ENCODE results near the gene BTBD9. TPM values are rescaled to one million over a fixed set of nuclear protein-coding genes. Genes with fewer than 3 reads are reported as not detected.

Gene BTBD9
- total RNA-seq, 1 donor: 21.4 TPM

DNA sequence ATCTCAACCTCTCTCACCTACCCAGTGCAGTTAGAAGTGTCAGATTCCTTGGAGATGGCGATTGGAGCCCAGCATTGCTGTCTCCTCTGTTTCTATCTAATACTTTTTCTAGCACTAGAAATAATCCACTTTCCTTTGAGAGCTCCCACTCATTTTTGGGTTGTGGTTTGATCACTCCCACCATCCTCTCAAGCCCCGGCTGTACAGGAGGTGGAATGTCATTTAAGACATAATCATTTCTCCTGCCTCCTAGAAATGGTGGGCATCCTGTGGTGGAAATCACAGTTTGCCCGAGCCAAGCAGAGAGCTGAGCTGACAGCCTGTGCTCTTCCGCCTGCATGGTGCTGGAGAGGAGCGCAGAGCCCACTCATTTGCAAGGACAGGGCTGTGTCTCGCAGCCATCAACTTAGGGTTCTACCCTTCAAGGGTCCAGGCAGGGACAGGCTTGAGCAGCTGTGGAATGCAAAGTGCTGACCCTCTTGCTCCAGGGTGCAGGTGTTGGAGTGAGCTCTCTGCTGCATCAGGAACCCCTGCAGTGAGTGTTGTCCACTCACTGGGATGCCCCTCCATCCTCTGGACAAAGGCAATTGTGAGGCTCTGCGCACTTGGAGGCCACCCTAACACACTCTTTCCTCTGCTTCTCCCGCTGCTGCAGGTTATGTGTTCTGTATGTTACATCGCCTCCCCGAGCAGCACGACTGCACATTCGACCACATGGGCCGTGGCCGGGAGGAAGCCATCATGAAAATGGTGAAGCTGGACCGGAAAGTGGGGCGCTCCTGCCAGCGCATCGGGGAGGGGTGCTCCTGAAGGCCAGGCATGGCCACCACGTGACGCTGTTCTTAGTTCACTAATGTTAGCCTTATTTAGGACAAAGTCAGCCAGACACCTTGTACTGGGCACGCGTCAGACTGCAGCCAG, 487.9 kb downstream of the BTBD9 start:
- DNase-seq (ENCODE audit: low read depth): no peak
- no peak overlapping the region for H3K4me3 ChIP-seq (ENCODE audit: low read depth, low read length)
- TF ChIP-seq, protein P1, sequence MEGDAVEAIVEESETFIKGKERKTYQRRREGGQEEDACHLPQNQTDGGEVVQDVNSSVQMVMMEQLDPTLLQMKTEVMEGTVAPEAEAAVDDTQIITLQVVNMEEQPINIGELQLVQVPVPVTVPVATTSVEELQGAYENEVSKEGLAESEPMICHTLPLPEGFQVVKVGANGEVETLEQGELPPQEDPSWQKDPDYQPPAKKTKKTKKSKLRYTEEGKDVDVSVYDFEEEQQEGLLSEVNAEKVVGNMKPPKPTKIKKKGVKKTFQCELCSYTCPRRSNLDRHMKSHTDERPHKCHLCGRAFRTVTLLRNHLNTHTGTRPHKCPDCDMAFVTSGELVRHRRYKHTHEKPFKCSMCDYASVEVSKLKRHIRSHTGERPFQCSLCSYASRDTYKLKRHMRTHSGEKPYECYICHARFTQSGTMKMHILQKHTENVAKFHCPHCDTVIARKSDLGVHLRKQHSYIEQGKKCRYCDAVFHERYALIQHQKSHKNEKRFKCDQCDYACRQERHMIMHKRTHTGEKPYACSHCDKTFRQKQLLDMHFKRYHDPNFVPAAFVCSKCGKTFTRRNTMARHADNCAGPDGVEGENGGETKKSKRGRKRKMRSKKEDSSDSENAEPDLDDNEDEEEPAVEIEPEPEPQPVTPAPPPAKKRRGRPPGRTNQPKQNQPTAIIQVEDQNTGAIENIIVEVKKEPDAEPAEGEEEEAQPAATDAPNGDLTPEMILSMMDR (IDR thresholded peaks at IDR 0.05; ENCODE audit: insufficient read depth, low read length): no peak

DNA sequence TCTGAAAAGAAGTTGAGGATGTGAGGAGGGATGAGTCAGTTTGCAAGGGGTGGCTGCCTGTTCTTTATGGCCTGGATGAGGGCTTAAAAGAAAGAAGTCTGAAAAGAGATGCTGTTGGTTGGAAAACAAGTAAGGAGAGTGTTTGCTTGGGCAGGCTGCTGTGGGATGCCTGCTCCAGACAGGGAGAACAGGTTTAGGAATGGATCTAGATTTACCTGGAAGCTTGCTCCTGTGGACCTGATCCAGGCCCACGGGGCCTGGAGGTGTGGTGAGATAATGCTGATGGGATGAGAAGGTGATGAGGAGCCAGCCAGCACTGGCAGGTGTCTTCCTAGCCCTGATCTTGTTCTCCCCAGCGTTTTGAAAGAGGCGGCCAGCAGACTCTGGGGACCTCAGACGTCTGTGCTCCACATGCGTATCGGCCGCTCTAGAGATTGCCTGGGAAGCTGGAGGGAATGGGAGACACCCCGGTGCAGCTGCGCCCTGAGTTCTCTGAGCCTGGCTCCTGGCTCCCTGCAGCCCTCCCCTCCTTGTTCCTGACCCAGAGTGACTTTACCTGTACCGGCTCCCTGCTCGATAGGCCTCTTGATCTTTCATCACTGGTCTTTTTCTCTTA, 488.9 kb downstream of the BTBD9 start:
- H3K4me3 ChIP-seq (ENCODE audit: low read depth, low read length): no peak overlapping the region
- TF ChIP-seq, protein P1 (IDR thresholded peaks at IDR 0.05; ENCODE audit: insufficient read depth, low read length): no peak
- DNase-seq (ENCODE audit: low read depth): no peak

DNA sequence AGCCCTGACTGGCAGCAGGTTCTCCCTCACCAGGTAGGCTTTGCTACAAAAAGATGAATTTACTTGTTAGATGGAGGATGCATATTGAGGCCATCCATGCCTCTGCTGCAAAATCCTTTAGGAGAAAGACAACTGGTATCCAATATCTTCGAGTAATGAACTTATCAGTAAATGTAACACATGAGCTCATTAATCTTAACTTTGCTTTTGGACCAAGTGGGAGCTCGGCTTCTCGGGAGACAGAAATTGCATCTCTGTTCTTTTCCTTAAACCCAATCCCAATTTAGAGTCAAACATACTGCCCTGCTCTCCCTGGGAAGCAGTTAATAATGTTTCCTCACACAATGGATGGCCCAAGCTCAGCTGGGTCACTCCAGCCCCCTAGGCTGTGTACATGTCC, 489.7 kb downstream of the BTBD9 start:
- DNase-seq (ENCODE audit: low read depth): no peak
- TF ChIP-seq, protein P1 (IDR thresholded peaks at IDR 0.05; ENCODE audit: insufficient read depth, low read length): no peak
- no peak overlapping the region for H3K4me3 ChIP-seq (ENCODE audit: low read depth, low read length)

DNA sequence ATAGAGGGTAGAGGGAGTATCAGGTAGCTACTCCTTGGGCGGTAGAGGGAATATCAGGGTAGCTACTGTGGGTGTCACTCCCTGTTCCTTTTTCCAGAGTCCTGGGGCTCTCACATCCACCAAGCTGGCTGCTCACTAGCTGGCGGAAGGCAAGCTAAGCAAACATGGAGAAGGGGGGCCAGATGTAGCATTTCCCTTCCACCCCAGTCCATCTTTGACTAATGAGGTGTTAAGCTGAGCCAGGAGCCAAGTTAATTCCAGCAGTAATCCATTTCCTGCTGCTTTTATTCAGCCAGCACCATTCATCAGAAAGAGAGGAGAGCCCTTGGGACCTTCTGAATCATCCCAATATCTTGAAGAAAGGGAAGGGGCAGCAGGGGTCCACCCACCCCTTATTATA, 490.2 kb downstream of the BTBD9 start:
- DNase-seq (ENCODE audit: low read depth): no peak
- H3K4me3 ChIP-seq (ENCODE audit: low read depth, low read length): no peak overlapping the region
- TF ChIP-seq, protein P1 (IDR thresholded peaks at IDR 0.05; ENCODE audit: insufficient read depth, low read length): no peak

DNA sequence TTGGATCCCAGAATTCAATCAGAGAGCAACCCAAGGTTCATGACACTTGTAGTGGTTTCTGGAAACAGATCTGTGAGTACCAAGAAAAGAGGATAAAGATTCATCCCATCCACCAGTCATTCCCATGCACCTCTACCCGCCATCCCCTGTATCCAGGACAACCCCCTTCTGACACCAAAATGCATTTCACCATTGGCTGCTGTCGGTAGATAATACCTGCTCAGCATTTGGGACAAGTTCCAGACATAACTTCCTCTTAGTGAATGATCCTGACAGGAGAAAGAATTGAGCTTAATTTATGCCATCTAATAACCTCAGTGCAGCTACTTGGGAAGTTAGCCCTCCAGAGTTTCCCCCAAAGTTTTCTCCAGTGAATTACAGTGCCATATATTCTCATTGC, 491.1 kb downstream of the BTBD9 start:
- no peak overlapping the region for H3K4me3 ChIP-seq (ENCODE audit: low read depth, low read length)
- TF ChIP-seq, protein P1 (IDR thresholded peaks at IDR 0.05; ENCODE audit: insufficient read depth, low read length): no peak
- DNase-seq (ENCODE audit: low read depth): no peak

DNA sequence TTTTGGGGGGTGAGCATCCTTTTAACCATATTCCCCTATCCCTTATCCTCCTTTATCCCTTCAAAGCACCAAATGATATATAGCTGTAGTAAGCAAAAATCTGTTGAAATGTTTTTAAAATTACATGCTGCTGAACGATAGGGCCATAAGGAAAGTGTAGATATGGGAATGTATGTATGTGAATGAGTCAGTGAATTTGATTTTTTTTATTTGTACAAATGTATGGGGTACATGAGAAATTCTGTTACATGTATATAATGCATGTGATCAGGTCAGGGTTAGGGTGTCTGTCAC, 493.0 kb downstream of the BTBD9 start:
- TF ChIP-seq, protein P1 (IDR thresholded peaks at IDR 0.05; ENCODE audit: insufficient read depth, low read length): no peak
- no peak for DNase-seq (ENCODE audit: low read depth)
- H3K4me3 ChIP-seq (ENCODE audit: low read depth, low read length): no peak overlapping the region
